Measurements from ENCODE around the gene METRN. TPM values are rescaled to one million over a fixed set of nuclear protein-coding genes. Genes with fewer than 3 reads are reported as not detected.
A peak's percentile ranks its signal among the peaks of the same experiment; 100 is the strongest.
"Not testable (repeated sequence)": the region's sequence is repeated elsewhere in the genome, so short reads cannot be mapped to it uniquely, and the experiment has no call there.

The METRN gene
- total and polyA plus RNA-seq, 5 donors from 2014 or later = 4.6 to 24.1 (median 16.6) TPM

DNA sequence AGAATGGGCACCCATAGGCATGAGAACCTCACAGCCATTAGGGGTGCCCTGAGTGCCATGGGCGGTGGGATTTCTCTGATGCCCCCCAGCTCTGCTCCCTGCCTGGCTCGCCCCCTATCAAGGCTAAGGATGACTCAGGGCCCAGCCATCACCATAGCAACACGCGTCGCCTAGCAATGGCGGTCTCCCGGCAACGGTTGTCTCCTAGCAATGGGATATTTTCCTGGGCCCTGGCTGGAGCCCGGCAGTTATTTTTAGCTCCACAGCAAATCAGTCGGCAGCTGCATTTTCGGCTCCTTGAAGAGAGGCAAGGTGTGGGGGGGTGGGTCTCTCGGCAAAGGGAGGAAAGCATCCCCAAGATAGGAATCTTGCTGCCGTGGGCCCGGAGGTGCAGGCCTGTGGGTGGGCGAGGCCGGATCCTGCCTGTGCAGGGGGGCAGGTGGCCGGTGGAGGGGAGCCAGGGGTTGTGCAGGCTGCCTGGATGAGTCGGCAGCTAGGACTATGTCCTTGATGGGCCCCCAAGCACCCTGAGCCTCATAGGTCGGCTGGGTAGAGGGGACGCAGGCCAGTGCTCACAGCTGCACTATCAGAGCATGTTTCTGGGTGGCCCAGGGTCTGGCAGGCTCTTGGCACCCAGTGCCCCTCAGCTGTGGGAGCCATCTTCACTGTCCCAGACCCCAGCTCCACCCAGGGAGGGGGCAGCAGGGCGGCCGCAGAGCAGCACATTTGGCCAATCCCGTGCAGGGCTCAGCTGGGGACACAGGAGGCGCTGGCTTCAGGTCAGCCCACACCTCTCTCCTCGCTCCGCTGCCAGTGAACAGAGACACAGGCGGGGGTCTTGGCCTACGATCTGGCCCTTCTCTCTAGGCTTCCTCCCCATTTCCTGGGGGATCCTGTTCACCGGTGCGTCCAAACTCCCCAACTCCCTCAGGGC, 5.1 kb upstream of the METRN start:
- Mint-ChIP-seq H3K27ac (no peak overlapping the region), H3K4me3 (no peak overlapping the region), H3K4me1 (peaks cover 0 to 13% (median 2%) of the 10 kb centered on the region in 4 donors), H3K36me3 (no peaks in the 10 kb centered on the region), H3K27me3 (peaks cover 42% of the 10 kb centered on the region), H3K9me3 (no peaks in the 10 kb centered on the region)
- DNase-seq (no peak), ATAC-seq (ENCODE audit: low read depth in 2 of 2) (no peak)
- H3K4me1 ChIP-seq (ENCODE audit: control insufficient read depth, insufficient read depth, low read length, poor library complexity, severe bottlenecking) = peaks cover 16% of the 10 kb centered on the region
- no peaks in the 10 kb centered on the region for H3K36me3 ChIP-seq (ENCODE audit: control insufficient read depth, insufficient read depth, low read length)
- no peaks in the 10 kb centered on the region for H3K9me3 ChIP-seq (ENCODE audit: control insufficient read depth in 2 of 2, low read length in 2 of 2)
- peaks cover 7% of the 10 kb centered on the region for H3K27me3 ChIP-seq (ENCODE audit: control insufficient read depth, insufficient read depth, low read length)
- no peak overlapping the region for H3K27ac ChIP-seq (ENCODE audit: insufficient read depth, low read length, poor library complexity, severe bottlenecking)
- no peak overlapping the region for H3K4me3 ChIP-seq (ENCODE audit: low read depth, low read length)

DNA sequence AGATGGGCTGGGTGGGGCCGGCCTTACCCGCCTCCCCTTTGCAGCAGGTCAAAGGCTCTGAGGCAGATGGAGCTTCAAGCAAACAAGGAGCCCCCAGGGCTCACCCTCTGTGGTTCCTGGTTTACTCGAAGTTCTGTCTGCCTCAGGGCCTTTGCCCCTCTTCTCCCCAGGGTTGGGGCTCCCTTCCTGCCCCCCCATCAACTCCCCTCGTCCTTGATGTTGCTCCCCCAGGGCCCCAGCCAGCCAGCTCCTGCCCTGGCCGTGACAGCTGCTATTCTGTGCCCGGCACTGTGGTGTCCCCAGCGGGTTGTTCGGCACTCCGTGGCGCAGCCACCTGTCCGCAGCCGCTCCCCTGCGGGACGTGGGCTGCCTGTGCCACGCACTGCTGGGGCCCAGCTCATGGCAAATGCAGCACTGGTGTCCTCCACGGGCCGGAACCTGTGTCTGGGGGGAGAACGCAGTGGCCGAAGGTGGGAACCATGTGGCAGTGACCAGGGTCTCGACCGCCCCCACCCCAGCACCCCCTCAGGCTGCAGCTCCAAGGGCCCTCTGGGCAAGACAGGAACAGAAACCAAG, 4.3 kb upstream of the METRN start:
- H3K9me3 Mint-ChIP-seq = no peaks in the 10 kb centered on the region
- peaks cover 42% of the 10 kb centered on the region for H3K27me3 Mint-ChIP-seq
- Histone ChIP-seq H3K36me3 (ENCODE audit: control insufficient read depth, insufficient read depth, low read length) (no peaks in the 10 kb centered on the region), H3K27me3 (ENCODE audit: control insufficient read depth, insufficient read depth, low read length) (peaks cover 7% of the 10 kb centered on the region), H3K4me1 (ENCODE audit: control insufficient read depth, insufficient read depth, low read length, poor library complexity, severe bottlenecking) (peaks cover 21% of the 10 kb centered on the region), H3K9me3 (ENCODE audit: control insufficient read depth in 2 of 2, low read length in 2 of 2) (no peaks in the 10 kb centered on the region), H3K4me3 (ENCODE audit: low read depth, low read length) (no peak overlapping the region), H3K27ac (ENCODE audit: insufficient read depth, low read length, poor library complexity, severe bottlenecking) (no peak overlapping the region)
- H3K36me3 Mint-ChIP-seq = no peaks in the 10 kb centered on the region
- ATAC-seq (ENCODE audit: low read depth in 2 of 2) = no peak
- no peak for DNase-seq
- H3K4me3 Mint-ChIP-seq = no peak overlapping the region
- H3K4me1 Mint-ChIP-seq = peaks cover 0 to 13% (median 2%) of the 10 kb centered on the region in 4 donors
- H3K27ac Mint-ChIP-seq = no peak overlapping the region

DNA sequence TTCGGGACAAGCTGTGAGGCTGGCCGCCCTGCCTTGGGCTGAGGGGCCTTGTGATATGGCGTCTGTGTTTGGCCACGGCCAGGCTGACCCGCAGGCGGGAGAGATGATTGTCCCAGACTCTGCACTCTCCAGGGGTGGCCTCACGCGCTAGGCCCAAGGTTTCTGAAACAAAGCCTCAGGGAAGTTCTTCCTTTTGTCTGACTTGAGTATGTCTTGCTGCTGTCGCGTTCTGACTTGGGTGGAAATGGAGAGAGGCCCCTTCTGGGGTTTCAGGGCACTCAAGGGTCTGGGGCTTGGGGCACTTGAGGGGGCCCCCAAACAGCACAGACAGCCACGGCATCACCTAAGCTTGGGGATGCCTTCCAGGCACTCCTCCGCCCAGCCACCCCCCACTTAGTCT, 3.8 kb upstream of the METRN start:
- Histone ChIP-seq H3K36me3 (ENCODE audit: control insufficient read depth, insufficient read depth, low read length) (no peaks in the 10 kb centered on the region), H3K27ac (ENCODE audit: insufficient read depth, low read length, poor library complexity, severe bottlenecking) (no peak overlapping the region), H3K27me3 (ENCODE audit: control insufficient read depth, insufficient read depth, low read length) (peaks cover 7% of the 10 kb centered on the region), H3K9me3 (ENCODE audit: control insufficient read depth in 2 of 2, low read length in 2 of 2) (no peaks in the 10 kb centered on the region), H3K4me1 (ENCODE audit: control insufficient read depth, insufficient read depth, low read length, poor library complexity, severe bottlenecking) (peaks cover 24% of the 10 kb centered on the region), H3K4me3 (ENCODE audit: low read depth, low read length) (no peak overlapping the region)
- Mint-ChIP-seq H3K27ac (no peak overlapping the region), H3K4me1 (peaks cover 0 to 16% (median 2%) of the 10 kb centered on the region in 4 donors), H3K4me3 (no peak overlapping the region), H3K9me3 (no peaks in the 10 kb centered on the region), H3K36me3 (no peaks in the 10 kb centered on the region), H3K27me3 (peaks cover 42% of the 10 kb centered on the region)
- ATAC-seq (ENCODE audit: low read depth in 2 of 2) = no peak
- no peak for DNase-seq

DNA sequence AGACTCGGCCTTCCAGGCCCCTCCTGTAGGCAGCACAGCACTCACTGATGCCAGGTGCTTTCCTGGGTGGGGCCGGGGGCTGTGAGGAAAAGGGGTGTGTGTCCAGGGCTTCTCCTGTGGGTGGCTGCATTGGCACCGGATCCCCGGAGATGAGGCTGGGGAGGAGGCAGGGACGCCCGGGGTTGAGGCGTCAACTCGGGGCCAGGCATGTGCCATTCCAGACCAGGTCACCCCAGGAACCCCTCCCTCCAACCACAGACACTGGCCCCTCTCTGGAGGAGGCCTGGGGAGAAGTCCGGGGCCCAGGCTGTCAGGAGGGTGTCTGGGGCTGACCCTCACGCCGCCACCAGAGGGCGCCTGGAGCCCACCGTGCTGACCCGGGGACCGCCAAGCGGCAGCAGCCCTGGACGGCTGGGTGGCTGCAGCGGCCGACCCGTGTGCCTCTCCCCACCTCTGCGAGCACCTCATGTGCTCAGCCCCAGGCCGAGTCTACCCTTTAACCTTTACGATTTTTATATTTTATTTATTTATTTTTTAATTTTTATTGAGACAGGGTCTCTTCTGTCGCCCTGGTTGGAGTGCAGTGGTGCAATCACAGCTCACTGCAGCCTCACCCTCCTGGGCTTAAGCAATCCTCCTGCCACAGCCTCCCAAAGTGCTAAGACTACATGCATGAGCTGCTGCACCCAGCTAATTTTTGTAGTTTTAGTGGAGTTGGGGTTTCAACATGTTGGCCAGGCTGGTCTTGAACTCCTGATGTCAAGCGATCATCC, 3.2 kb upstream of the METRN start:
- H3K36me3 ChIP-seq (ENCODE audit: control insufficient read depth, insufficient read depth, low read length) = no peaks in the 10 kb centered on the region
- peak; percentile 51 to 54 for ATAC-seq (ENCODE audit: low read depth in 2 of 2)

DNA sequence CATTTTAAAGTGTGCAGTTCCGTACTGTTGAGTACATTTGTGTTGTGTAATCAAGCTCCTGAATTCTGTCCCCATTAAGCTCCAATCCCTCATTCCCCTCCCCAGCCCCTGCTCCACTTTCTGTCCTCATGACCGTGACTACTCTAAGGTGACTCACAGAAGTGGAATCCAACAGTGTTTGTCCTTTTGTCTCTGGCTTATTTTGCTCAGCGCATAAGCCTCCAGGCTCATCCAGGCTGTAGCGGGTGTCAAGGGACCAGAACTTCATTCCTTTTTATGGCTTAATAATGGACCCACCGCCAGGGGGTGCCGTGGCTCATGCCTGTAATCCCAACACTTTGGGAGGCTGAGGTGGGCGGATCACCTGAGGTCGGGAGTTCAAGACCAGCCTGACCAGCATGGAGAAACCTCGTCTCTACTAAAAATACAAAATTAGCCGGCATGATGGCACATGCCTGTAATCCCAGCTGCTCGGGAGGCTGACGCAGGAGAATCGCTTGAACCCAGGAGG, 2.1 kb upstream of the METRN start:
- not testable (repeated sequence) for ATAC-seq (ENCODE audit: low read depth in 2 of 2); H3K9me3 Mint-ChIP-seq; H3K27me3 ChIP-seq (ENCODE audit: control insufficient read depth, insufficient read depth, low read length); H3K36me3 Mint-ChIP-seq; H3K27ac ChIP-seq (ENCODE audit: insufficient read depth, low read length, poor library complexity, severe bottlenecking); H3K9me3 ChIP-seq (ENCODE audit: control insufficient read depth in 2 of 2, low read length in 2 of 2); H3K36me3 ChIP-seq (ENCODE audit: control insufficient read depth, insufficient read depth, low read length); H3K4me3 ChIP-seq (ENCODE audit: low read depth, low read length)
- DNase-seq = peak in 1 of 3 donors; percentile 61
- Mint-ChIP-seq H3K27ac (peak overlapping the region in 1 of 3 donors; percentile 32), H3K27me3 (peaks cover 32% of the 10 kb centered on the region), H3K4me1 (peaks cover 0 to 14% (median 2%) of the 10 kb centered on the region in 4 donors), H3K4me3 (peak overlapping the region in 3 of 4 donors; percentile 36 to 47 (median 45))
- H3K4me1 ChIP-seq (ENCODE audit: control insufficient read depth, insufficient read depth, low read length, poor library complexity, severe bottlenecking) = peaks cover 18% of the 10 kb centered on the region

More for the DNA sequence above, 3.2 kb upstream of the METRN start:
- Histone ChIP-seq H3K27ac (ENCODE audit: insufficient read depth, low read length, poor library complexity, severe bottlenecking) (no peak overlapping the region), H3K27me3 (ENCODE audit: control insufficient read depth, insufficient read depth, low read length) (peaks cover 7% of the 10 kb centered on the region), H3K4me3 (ENCODE audit: low read depth, low read length) (no peak overlapping the region), H3K4me1 (ENCODE audit: control insufficient read depth, insufficient read depth, low read length, poor library complexity, severe bottlenecking) (peaks cover 18% of the 10 kb centered on the region), H3K9me3 (ENCODE audit: control insufficient read depth in 2 of 2, low read length in 2 of 2) (no peaks in the 10 kb centered on the region)
- Mint-ChIP-seq H3K4me1 (peaks cover 0 to 16% (median 2%) of the 10 kb centered on the region in 4 donors), H3K4me3 (no peak overlapping the region), H3K36me3 (no peaks in the 10 kb centered on the region), H3K9me3 (no peaks in the 10 kb centered on the region), H3K27me3 (peaks cover 41% of the 10 kb centered on the region), H3K27ac (no peak overlapping the region)
- DNase-seq = peak; percentile 69 to 76 (median 70)

DNA sequence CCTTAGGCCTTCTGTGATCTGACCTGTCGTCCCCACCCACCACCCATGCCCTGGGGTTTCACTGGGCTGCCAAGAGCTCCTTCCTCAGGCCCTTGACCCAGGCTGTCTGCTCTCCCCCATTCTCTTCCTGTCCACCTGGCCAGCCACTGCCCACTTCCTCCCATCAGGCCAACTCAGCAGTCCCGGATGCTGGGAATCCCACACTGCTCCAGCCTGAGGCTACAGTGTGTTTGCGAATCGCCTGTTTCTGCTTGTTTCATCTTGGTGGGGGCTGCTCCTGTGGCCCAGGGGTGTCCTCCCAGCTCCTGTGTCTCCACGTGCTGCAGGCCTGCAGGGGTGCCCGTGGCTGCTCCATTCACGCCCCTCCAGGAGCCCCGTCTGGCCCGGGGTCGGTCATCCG, 839 bp upstream of the METRN start:
- no peaks in the 10 kb centered on the region for H3K36me3 Mint-ChIP-seq

DNA sequence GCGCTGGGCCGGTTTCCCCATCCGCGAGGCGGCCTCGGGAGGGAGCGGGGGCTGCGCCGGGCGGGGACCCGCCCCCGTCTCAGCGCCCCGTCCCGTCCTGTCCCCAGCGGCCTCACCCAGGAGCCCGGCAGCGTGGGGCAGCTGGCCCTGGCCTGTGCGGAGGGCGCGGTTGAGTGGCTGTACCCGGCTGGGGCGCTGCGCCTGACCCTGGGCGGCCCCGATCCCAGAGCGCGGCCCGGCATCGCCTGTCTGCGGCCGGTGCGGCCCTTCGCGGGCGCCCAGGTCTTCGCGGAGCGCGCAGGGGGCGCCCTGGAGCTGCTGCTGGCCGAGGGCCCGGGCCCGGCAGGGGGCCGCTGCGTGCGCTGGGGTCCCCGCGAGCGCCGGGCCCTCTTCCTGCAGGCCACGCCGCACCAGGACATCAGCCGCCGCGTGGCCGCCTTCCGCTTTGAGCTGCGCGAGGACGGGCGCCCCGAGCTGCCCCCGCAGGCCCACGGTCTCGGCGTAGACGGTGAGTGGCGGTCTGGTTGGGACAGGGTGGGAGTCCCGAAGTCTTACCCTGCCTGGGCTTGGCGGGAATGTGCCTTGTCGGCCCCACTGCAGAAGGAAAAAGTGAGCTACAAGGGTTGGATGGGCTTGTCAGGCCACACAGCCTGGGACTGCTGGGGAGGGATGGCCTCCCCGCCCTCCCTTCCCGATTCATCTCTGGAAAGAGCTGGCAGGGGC, 720 bp downstream of the METRN start:
- H3K4me1 Mint-ChIP-seq = peaks cover 0 to 34% (median 12%) of the 10 kb centered on the region in 4 donors

More for the DNA sequence above, 839 bp upstream of the METRN start:
- Histone ChIP-seq H3K27ac (ENCODE audit: insufficient read depth, low read length, poor library complexity, severe bottlenecking) (no peak overlapping the region), H3K9me3 (ENCODE audit: control insufficient read depth in 2 of 2, low read length in 2 of 2) (no peaks in the 10 kb centered on the region), H3K36me3 (ENCODE audit: control insufficient read depth, insufficient read depth, low read length) (no peaks in the 10 kb centered on the region), H3K27me3 (ENCODE audit: control insufficient read depth, insufficient read depth, low read length) (no peaks in the 10 kb centered on the region), H3K4me3 (ENCODE audit: low read depth, low read length) (no peak overlapping the region), H3K4me1 (ENCODE audit: control insufficient read depth, insufficient read depth, low read length, poor library complexity, severe bottlenecking) (peaks cover 19% of the 10 kb centered on the region)
- H3K9me3 Mint-ChIP-seq = no peaks in the 10 kb centered on the region
- peak overlapping the region in 2 of 4 donors; percentile 63 to 77 for H3K4me3 Mint-ChIP-seq
- DNase-seq = no peak
- no peak overlapping the region for H3K27ac Mint-ChIP-seq
- H3K4me1 Mint-ChIP-seq = peaks cover 0 to 19% (median 5%) of the 10 kb centered on the region in 4 donors
- no peak for ATAC-seq (ENCODE audit: low read depth in 2 of 2)
- H3K27me3 Mint-ChIP-seq = peaks cover 20% of the 10 kb centered on the region

More for the DNA sequence above, 720 bp downstream of the METRN start:
- peaks cover 34% of the 10 kb centered on the region for H3K4me1 ChIP-seq (ENCODE audit: control insufficient read depth, insufficient read depth, low read length, poor library complexity, severe bottlenecking)
- no peaks in the 10 kb centered on the region for H3K9me3 ChIP-seq (ENCODE audit: control insufficient read depth in 2 of 2, low read length in 2 of 2)
- Mint-ChIP-seq H3K27me3 (peaks cover 14% of the 10 kb centered on the region), H3K4me3 (peak overlapping the region; percentile 61 to 81 (median 78)), H3K9me3 (no peaks in the 10 kb centered on the region), H3K27ac (no peak overlapping the region), H3K36me3 (no peaks in the 10 kb centered on the region)
- H3K27me3 ChIP-seq (ENCODE audit: control insufficient read depth, insufficient read depth, low read length) = no peaks in the 10 kb centered on the region
- no peaks in the 10 kb centered on the region for H3K36me3 ChIP-seq (ENCODE audit: control insufficient read depth, insufficient read depth, low read length)
- peak; percentile 3 to 4 for ATAC-seq (ENCODE audit: low read depth in 2 of 2)
- H3K27ac ChIP-seq (ENCODE audit: insufficient read depth, low read length, poor library complexity, severe bottlenecking) = no peak overlapping the region
- DNase-seq = no peak
- H3K4me3 ChIP-seq (ENCODE audit: low read depth, low read length) = no peak overlapping the region
